ENCODE measurements around the gene NSD2. TPM values are rescaled to one million over a fixed set of nuclear protein-coding genes. Genes with fewer than 3 reads are reported as not detected.

Gene NSD2
- polyA plus RNA-seq, 1 donor from 2014 or later, result 51.6 TPM

DNA sequence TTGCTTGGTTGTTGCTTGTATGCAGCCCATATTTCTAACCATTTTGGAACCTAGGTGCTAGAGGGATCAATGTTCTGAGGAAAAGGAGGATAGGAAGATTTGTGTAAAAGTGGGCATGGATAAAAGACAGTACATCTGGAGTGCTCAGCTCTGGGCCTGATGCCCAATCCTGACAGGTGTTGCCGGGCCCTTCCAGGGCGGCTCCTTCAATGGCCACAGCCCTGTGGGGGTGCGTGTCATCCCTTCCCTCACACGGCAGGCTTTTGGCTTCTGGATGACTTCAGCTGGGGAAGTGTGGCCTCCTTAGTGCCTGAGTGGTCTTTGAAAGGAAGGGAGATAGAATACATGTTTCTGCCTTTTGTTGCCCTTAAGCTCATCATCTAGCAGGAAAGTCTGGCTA lies 90.4 kb downstream of the NSD2 start:
- Histone ChIP-seq H3K4me2 (ENCODE audit: low read length) (no peak overlapping the region), H3K9me2 (ENCODE audit: insufficient read depth, low read length) (no peaks in the 10 kb centered on the region), H3K79me2 (replicated peaks; ENCODE audit: insufficient read depth, low read length) (no peaks in the 10 kb centered on the region), H3K27me3 (ENCODE audit: insufficient read depth, low read depth, low read length) (no peaks in the 10 kb centered on the region), H3K36me3 (ENCODE audit: insufficient read depth, low read length) (peaks cover 9% of the 10 kb centered on the region), H4K20me1 (ENCODE audit: insufficient read depth) (no peaks in the 10 kb centered on the region), H2AFZ (ENCODE audit: low read depth, low read length) (no peak overlapping the region), H3K4me3 (ENCODE audit: low read length) (no peak overlapping the region), H3K9me3 (ENCODE audit: low read length) (no peaks in the 10 kb centered on the region), H3F3A (ENCODE audit: insufficient read depth, low read length, poor library complexity, severe bottlenecking) (no peaks in the 10 kb centered on the region), H3K9ac (ENCODE audit: low read length) (no peak overlapping the region), H3K27ac (ENCODE audit: low read length) (no peak overlapping the region)
- TF ChIP-seq EZH2 (IDR thresholded peaks at IDR 0.05; ENCODE audit: borderline replicate concordance, insufficient read depth, low read length, poor library complexity, severe bottlenecking) (no peak), EP300 (conservative IDR thresholded peaks at IDR 0.05; ENCODE audit: poor library complexity, severe bottlenecking) (no peak), RAD21 (conservative IDR thresholded peaks at IDR 0.05) (no peak), MXI1 (conservative IDR thresholded peaks at IDR 0.05; ENCODE audit: poor library complexity, severe bottlenecking) (no peak), TAF1 (IDR thresholded peaks at IDR 0.05; ENCODE audit: low read depth) (no peak), REST (IDR thresholded peaks at IDR 0.05; ENCODE audit: borderline replicate concordance) (no peak), POLR2AphosphoS5 (IDR thresholded peaks at IDR 0.05) (no peak), CTCF (IDR thresholded peaks at IDR 0.05; ENCODE audit: poor library complexity, severe bottlenecking) (no peak), SMC3 (conservative IDR thresholded peaks at IDR 0.05; ENCODE audit: poor library complexity) (no peak)

DNA sequence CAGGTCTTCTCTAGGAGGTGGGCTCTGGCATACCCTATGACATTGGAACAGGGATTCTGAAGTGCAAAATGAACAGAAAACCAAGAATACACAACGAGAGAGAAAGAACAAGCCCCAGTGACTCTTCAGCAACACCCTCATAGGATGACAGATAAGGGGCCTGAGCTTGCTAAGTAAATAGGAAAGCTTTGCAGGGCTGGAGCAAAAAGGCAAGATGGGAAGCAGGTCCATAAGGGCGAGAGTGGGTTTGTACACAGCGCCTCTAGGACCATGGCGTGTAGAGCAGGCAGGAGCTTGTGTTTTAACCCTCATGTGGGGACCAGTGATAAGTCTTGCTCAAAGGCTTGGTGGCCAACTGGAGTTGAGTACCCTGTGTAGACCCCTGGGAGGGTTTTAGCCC lies 91.8 kb downstream of the NSD2 start:
- Histone ChIP-seq H3K4me2 (ENCODE audit: low read length) (no peak overlapping the region), H3K27me3 (ENCODE audit: insufficient read depth, low read depth, low read length) (no peaks in the 10 kb centered on the region), H4K20me1 (ENCODE audit: insufficient read depth) (no peaks in the 10 kb centered on the region), H3K4me3 (ENCODE audit: low read length) (no peak overlapping the region), H2AFZ (ENCODE audit: low read depth, low read length) (no peak overlapping the region), H3F3A (ENCODE audit: insufficient read depth, low read length, poor library complexity, severe bottlenecking) (no peaks in the 10 kb centered on the region), H3K36me3 (ENCODE audit: insufficient read depth, low read length) (peaks cover 7% of the 10 kb centered on the region), H3K9me2 (ENCODE audit: insufficient read depth, low read length) (no peaks in the 10 kb centered on the region), H3K9ac (ENCODE audit: low read length) (no peak overlapping the region), H3K9me3 (ENCODE audit: low read length) (no peaks in the 10 kb centered on the region), H3K27ac (ENCODE audit: low read length) (no peak overlapping the region), H3K79me2 (replicated peaks; ENCODE audit: insufficient read depth, low read length) (no peaks in the 10 kb centered on the region)
- TF ChIP-seq POLR2AphosphoS5 (IDR thresholded peaks at IDR 0.05) (no peak), CTCF (IDR thresholded peaks at IDR 0.05; ENCODE audit: poor library complexity, severe bottlenecking) (no peak), EP300 (conservative IDR thresholded peaks at IDR 0.05; ENCODE audit: poor library complexity, severe bottlenecking) (no peak), EZH2 (IDR thresholded peaks at IDR 0.05; ENCODE audit: borderline replicate concordance, insufficient read depth, low read length, poor library complexity, severe bottlenecking) (no peak), RAD21 (conservative IDR thresholded peaks at IDR 0.05) (no peak), MXI1 (conservative IDR thresholded peaks at IDR 0.05; ENCODE audit: poor library complexity, severe bottlenecking) (no peak), SMC3 (conservative IDR thresholded peaks at IDR 0.05; ENCODE audit: poor library complexity) (no peak), REST (IDR thresholded peaks at IDR 0.05; ENCODE audit: borderline replicate concordance) (no peak)
